Germinal center (tissue), 1 donor: Measurements from ENCODE around the gene IBA57.

Experiments used
- DNase-seq: peaks from one replicate; pipeline ENCODE4 v3.0.0; 2012; ENCODE audit warnings: mixed read lengths, low spot score

The IBA57 gene

DNA sequence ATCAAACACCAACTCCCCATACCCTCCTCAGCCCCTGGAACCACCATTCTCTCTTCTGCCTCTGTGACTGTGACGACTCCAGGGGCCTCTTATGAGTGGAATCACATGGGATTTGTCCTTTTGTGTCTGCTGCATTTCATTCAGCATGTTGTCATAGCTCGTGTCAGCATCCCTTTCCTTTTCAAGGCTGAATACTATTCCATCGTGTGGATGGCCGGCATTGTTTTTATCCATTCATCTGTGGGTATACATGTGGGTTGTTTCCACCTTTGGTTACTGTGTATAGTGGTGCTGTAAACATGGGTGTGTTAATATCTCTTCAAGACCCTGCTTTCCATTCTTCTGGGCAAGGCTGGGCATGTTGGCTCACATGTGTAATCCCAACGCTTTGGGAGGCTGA, 25.2 kb downstream of the IBA57 start:
- no peak for DNase-seq

DNA sequence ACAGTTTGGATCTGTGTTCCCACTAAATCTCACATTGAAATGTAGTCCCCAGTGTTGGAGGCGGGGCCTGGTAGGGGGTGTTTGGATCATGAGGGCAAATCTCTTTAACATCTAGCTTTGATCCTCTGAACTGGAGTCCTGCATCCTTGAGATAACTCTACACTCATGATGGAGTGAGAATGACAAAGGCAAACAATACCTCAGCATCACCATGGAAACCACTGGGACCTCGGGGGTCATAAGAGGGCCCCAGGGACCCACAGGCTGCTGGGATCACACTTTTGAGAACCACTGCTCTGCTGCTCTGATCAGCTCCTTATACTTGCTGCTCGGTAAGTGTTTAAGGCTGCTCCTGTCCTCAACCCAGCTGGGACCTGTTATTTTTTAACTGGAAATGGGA, 28.8 kb downstream of the IBA57 start:
- DNase-seq = no peak

DNA sequence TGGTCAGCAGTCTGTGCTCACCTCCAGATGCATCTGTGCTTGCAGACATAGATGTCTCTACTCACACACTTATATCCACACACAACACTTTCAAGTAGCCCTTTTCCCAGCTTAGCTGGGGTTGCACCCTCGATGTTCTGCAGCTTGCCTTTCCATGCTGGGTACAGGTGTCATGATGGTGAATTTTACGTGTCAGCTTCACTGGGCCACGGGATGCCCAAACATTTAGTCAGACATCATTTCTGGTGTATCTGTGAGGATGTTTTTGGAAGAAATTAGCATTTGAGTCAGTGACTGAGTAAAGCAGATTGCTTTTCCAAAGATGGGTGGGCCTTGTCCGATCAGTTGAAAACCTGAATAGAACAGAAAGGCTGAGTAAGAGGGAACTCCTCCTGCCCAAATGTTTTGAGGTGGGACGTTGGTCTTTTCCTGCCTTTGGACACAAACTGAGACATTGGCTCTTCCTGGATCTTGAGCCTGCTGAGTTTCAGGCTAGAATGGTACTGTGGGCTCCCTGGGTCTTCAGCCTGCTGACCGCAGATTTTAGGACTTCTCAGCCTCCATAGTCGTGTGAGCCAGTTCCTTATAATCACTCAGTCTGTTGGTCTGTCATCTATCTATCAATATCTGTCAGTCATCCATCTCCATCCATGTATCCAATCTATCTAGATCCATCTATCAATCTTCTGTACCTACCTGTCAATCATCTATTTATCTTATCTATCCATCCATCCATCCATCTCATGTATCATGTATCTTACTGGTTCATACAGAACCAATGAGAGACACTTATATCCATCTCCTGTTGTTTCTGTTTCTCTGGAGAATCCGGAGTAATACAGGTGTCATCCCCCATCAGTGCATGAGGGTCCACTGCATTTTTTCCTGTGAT, 29.6 kb downstream of the IBA57 start:
- no peak for DNase-seq

DNA sequence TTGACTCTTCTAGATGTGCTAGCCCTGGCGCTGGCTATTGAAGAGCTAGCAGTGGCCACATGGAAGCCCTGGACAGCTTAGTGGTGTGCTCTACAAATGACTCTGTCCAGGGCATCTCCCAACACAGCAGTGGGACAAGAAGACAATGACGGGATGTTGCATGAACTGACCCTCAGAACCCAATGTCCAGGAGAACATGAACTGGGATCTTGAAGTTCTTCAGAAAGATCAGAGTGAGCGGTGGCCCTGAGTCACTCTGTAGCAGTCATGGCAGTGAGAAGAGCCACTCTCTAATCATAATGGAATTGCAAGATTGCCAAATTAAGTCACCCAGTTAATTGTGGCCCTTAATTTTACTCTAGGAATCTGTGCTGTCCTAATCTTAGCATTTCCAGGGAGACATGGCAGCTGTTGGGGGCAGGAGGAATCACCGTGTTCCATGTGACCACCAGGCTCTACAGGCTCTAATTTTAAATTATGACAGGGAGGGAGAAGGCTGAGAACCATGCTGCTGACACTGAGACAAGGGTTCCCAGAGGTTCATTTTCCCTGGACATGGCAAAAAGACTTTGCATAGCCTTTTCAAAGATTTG, 32.0 kb downstream of the IBA57 start:
- no peak for DNase-seq

DNA sequence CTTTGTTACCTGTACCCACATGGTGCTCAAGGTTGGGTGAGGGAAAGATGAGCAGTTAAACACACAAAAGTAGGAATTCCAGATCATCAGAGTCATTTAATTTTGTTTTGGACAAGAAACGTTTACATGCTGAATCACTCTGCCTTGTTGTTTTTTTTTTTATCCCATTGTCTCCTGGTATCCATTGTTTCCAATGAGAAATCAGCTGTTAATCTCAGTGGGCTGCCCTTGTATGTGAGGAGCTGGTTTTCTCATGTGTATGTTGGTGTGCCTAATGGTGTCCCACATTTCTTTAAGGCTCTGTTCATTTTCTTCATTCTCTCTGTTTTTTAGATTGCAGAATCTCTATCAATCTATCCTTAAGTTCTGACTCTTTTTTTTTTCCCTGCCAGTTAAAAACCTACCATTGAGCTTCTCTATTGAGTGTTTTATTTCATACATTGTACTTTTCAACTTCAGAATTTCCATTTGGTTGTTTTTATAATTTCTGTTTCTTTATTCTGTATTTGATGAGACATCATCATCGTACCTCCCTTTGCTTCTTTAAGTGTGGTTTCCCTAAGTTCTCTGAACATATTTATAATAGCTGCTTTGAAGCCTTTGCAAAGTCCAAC, 33.5 kb downstream of the IBA57 start:
- DNase-seq = no peak

DNA sequence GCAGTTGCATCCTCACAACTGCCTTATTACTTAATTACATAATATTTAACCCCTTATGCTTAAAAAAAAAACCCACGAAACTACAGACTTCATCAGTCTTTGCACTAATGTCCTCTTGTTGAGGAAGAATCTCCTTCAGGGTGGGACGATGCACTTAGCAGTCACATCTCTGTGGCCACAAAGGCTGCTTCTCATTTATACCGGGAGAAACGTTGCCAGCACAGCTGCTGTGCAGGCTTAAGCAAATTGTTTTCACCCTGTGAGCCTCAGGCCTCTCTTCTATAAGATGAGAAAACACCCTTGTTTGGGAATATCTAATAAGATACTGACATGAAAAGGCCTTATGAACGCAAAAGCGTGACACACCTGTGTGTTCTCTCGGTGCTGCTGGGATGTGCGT, 39.4 kb downstream of the IBA57 start:
- DNase-seq = no peak

DNA sequence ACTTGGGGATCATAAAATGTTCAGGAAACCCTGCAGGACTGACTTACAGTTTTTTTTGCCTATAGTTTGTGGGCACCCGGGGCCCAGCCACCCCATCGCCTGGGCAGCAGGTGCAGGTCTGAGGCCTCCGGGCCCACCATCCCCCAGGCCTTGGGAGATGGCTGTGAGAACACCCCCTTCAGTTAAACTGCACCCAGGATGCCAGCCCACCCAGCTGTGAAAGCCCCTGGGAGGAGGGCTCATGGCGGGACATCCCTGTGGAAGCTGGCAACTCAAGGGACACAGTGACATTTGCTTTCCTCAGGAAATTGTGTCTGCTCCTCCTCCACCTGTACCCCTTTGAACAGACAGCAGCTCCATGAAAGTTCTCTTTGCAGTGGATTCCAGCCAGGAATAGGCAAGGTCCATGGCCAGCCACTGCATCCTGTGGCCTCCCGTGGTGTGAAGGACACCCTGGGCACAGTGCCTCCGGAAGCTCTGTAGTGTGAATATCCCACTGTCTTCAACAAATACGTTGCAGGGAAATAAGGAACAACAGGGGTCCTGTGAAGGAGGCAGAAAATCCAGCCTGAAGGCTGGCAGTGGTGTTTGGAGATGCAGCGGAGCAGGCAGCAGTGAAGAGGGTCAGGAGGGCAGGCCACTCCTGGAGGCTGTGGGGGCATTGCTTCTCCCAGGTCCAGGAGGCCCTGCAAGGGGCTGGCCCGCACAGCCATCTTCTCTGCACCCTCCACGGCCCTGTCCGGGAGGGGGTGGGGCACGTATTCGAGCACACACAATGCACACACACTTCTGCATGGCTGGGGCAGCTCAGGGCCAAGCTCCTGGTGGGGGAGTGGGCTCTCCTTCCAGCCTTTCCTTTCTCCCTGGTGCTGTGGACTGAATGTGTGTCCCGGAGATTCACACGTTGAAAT, 40.2 kb downstream of the IBA57 start:
- DNase-seq = no peak

DNA sequence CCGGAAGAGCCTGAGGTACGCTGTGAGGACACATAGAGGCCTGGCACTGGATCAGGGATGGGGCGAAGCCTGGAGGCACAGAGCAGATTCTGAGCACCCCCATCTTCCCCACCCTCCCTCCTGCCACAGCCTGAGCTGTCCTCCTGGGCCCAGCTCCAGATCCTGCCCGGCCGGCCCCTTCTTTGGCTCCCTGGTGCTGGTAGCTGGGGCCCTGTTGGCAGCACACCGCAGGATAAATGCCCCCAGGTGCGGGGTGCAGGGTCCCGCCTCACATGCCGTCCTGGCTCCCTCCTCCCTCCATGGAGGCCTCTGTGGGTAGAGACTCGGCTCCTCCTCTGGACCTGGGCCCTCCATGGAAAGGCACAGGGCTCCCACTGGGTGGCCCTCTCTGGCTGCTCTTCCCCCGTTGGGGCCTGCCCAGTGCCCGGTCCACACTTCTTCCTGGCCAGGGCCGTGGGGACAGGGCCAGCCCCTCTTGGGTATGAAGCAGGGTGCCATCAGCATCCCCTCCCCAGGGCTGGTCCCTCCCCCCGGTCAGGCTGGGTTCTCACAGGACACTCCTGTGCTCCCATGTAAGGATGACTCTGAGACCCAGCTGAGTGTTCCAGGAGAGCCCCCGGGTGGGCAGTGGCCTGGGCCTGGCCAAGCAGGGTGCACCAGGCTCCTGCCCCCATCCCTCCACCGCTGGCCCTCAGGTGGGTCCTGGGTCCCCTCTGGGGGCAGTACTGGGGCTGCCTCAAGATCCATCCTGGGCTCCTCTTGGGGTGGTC, 41.2 kb downstream of the IBA57 start:
- no peak for DNase-seq

DNA sequence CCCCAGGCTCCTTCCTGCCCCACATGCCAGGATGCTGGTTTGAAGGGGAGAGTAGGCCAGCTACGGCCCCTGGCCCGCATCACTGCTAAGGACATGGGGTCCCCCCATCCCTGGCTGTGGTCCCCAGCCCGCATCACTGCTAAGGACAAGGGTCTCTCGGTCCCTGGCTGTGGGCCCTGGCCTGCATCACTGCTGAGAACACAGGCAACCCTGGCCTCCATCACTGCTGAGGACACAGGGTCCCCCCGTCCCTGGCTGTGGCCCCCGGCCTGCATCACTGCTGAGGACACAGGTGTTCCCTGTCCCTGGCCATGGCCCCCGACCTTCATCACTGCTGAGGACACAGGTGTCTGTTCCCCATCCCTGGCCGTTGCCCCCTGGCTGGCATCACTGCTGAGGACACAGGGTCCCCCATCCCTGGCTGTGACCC, 41.8 kb downstream of the IBA57 start:
- DNase-seq = no peak

DNA sequence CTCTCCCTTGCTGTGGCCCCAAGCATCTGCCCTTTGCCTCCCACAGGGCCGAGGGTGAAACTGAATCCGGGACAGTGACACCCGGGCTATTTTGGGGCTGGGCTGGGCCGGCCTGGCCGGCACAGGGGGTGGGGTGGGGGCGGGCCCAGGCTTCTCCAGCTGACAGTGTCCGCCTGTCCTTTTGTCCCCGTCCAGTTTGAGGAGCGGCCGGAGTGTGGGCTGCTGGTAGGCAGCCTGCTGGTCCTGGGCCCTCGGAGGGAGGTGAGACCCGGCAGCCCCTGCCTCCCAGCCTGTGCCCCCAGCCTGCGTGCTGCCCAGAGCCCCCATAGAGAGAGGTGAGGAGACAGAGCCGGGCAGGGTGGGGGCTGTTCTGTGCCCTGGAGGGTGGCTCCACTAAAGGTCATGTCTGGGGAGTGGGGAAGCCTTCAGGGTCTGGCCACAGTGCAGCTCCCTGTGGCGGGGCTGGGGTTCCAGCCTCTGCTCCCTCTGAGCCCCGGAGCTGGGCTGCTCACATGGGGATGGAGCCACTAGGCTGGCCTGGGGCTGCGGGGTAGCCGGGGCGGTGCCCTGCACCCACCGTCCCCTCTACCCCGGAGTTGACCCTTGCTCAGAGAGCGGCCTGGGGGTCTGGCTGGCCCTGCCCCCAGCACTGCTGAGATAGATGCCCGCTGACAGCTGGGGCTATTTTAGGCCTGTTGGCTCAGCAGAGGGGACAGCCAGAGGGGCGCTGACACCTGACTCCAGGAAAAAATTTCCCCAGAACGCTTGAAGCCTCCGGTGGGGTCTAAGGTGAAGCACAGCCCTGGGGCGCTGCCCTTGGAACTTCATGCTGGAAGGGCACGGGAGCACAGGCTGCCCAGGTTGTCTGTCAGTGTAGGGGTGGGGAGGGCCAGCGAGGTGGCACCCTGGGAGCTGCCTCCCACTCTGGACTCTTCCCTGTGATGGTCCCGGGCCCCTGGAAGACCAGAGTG, 42.5 kb downstream of the IBA57 start, which contains the start of gene OBSCN:
OBSCN (plus strand) TSS at position 194 of the 971 bp plus-strand sequence. CDS start 3,740 bp downstream, outside the sequence.
- no peak for DNase-seq

DNA sequence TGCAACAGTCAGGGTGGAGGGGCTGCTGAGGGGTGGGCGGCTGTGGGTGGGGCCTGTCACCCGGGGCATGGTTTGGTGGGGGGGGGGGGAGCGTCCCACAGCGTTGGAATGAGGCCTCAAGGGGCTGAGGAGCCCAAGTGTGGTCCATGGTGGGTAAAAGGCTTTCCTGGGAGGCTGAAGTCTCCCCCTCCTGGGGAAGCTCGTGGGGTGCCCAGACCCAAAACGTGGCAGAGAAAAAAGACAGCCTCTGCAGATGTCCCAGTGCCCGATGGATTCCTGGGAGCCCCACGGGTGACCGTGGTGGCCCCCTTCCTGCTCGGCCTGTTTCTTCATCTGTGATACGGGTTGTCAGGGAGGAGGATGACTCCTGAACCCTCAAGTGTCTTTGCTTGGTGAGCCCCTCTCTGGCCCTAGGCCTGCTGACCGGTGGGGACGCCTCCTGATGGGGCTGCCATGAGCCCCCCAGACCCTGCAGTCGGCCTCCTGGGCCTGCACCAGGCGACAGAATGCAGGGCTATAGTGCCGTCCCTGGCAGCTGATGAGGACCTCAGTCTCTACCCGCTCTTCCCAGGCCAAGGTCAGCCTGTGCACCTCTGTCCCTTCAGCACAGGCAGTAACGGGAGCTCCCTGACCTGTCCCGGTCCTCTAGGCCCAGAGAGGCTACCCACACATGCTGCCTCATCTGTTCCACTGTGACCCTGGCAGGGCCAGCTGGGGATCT, 43.4 kb downstream of the IBA57 start:
- DNase-seq = no peak

DNA sequence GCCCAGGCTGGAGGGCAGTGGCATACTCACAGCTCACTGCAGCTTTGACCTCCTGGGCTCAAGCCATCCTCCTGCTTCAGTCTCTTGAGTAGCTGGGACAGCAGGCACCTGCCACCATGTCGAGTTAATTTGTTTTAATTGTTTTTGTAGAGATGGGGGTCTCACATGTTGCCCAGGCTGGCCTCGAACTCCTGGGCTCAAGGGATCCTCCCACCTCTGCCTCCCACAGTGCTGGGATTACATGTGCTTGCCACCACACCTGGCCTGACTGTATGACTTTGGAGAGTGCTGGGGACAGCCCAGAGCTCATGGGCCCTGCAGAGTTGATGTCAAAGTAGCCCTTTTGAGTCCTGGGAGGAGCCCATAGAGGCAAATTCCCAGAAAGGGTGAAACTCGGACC, 44.1 kb downstream of the IBA57 start:
- no peak for DNase-seq

DNA sequence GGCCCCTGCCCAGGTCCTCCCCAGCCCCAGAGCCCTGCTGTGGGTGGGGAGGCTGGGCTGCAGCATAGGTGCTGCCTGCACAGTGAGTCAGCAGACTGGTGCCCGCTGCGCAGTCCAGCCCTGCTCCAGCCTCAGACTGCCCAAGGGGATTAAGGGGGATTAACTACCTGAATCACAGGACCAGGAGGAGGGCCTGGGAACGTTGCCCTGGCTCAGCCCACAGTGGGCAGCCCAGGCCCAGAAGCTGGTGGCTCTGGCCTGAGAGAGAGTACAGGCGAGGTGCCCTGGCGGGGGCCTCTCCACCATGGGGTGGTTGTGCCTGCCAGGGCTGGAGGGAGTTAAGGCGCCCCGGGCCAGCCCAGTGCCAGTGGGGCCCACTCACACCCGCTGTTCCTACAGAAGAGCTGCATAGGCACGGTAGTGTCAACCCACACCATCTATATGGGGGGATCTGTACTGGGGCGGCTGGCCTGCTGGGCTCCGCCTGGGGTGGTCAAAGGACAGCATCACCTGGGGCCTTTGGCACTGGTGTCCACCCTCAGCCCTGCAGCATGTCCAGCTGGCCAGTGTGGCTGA, 44.6 kb downstream of the IBA57 start:
- no peak for DNase-seq

DNA sequence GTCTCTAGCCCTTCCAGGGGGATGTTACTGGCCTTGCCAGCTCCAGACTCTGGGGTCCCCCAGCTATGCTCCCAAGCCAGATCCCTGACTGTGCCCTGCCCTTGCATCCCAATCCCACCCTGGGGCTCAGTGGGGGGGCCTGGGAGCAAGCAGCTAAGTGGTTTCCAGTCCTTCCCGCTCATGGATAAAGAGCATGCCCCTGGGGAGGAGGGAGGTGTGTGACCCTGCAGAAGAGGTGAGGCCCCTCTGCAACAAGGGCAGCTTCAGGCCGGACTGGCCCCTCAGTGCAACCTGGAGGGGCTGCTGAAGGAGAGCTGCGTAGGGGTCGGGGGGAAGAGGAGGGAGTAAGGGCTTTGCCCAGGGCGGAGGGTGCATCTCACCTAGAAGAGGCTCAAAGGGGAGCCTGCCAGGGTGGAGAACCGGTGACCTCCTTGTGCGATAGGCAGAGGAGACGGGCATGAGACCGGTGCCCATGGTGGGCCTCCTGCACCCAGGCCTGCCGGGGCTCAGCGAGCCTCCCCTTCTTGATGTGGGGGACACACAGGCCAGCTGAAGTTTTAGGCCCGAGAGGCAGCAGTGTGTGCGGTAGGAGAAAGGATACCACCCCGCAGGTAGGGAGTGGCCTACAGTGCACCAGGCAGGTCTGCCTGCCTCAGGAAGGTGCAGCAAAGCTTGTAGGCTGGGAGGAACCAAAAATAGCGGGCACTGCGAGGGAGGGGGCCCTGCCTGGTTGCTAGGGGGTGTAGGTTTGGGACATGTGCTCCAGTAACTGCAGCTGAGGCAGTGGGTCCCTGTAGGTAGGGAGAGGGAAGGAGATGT, 45.3 kb downstream of the IBA57 start:
- no peak for DNase-seq

DNA sequence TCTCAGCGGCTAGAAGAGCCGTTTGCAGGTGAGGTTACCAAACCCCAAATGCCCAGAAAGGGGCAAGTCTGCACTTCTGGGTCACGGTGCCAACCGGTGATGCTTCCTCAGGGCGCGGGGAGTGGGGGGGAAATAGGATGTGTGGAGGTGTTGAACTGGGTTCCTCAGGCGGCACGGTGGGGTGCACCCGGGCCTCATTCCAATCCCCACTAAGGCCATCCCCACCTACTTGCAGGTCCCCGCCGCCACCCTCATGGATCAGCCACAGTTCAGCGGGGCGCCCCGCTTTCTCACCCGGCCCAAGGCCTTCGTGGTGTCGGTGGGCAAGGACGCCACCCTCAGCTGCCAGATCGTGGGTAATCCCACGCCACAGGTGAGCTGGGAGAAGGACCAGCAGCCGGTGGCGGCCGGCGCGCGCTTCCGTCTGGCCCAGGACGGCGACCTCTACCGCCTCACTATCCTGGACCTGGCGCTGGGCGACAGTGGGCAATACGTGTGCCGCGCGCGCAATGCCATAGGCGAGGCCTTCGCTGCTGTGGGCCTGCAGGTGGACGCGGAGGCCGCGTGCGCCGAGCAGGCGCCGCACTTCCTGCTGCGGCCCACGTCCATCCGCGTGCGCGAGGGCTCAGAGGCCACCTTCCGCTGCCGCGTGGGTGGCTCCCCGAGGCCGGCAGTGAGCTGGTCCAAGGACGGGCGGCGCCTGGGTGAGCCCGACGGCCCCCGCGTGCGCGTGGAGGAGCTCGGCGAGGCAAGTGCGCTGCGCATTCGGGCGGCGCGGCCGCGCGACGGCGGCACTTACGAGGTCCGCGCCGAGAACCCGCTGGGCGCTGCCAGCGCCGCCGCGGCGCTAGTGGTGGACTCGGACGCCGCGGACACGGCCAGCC, 46.2 kb downstream of the IBA57 start:
- DNase-seq = no peak

DNA sequence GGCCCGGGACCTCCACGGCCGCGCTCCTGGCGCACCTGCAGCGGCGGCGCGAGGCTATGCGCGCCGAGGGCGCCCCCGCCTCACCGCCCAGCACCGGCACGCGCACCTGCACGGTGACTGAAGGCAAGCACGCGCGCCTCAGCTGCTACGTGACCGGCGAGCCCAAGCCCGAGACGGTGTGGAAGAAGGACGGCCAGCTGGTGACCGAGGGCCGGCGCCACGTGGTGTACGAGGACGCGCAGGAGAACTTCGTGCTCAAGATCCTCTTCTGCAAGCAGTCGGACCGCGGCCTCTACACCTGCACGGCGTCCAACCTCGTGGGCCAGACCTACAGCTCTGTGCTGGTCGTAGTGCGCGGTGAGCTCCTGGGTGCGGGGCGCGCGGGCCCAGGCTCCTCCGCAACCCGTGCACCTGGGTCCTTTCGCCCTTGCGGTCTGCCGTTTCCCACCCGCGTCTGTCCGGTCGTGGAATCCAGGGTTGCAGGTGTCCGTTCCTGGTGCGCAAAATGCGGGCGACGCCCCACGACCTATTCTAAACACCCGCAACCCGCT, 46.9 kb downstream of the IBA57 start:
- no peak for DNase-seq
